ENCODE data around the gene OR1D5.

GRCh38 chr17:3037259-3037658 is 26.1 kb downstream of the OR1D5 start:
- TF ChIP-seq CTCF (IDR thresholded peaks at IDR 0.05) (no peak), ZBTB33 (IDR thresholded peaks at IDR 0.05; ENCODE audit: borderline replicate concordance, low read depth) (no peak), FOSL2 (IDR thresholded peaks at IDR 0.05; ENCODE audit: borderline replicate concordance, low read depth) (no peak), RCOR1 (IDR thresholded peaks at IDR 0.05; ENCODE audit: low read length) (no peak), EZH2phosphoT487 (IDR thresholded peaks at IDR 0.05; ENCODE audit: borderline replicate concordance, low read depth) (no peak), PBX3 (IDR thresholded peaks at IDR 0.05) (no peak), TAF1 (IDR thresholded peaks at IDR 0.05; ENCODE audit: borderline replicate concordance, low read depth, low read length) (no peak), MAX (IDR thresholded peaks at IDR 0.05; ENCODE audit: low read depth) (no peak), NFIC (IDR thresholded peaks at IDR 0.05; ENCODE audit: borderline replicate concordance) (no peak), USF1 (IDR thresholded peaks at IDR 0.05; ENCODE audit: borderline replicate concordance, low read depth) (no peak), NRF1 (IDR thresholded peaks at IDR 0.05; ENCODE audit: low read depth, low read length) (no peak), RFX5 (IDR thresholded peaks at IDR 0.05; ENCODE audit: low read length) (no peak), ELF1 (IDR thresholded peaks at IDR 0.05) (no peak), JUND (IDR thresholded peaks at IDR 0.05) (no peak)

All from SK-N-SH (cell line).